Mucosa of descending colon (tissue), 3 donors: ENCODE data around the gene MEG3. TPM values are rescaled to one million over a fixed set of nuclear protein-coding genes. Genes with fewer than 3 reads are reported as not detected.

Experiments used
- ATAC-seq: fragments of 200-7000 bp; cut with Tn5 transposase; one replicate; pipeline ENCODE4 v1.9.1; 2020; ENCODE audit warnings: mild to moderate bottlenecking, moderate library complexity
- DNase-seq, 3 donors: peaks; one replicate each; pipeline ENCODE4 v3.0.0-alpha.2; 2020
- H3K36me3 ChIP-seq: fragments of 200-600 bp; one replicate; pipeline ENCODE4 v1.8.0; 2021; ENCODE audit warnings: low read depth, mild to moderate bottlenecking
- H3K4me1 ChIP-seq: fragments of 200-600 bp; one replicate; pipeline ENCODE4 v1.8.0; 2021; ENCODE audit warnings: low read depth, mild to moderate bottlenecking
- H3K4me3 ChIP-seq: fragments of 200-600 bp; one replicate; pipeline ENCODE4 v1.8.0; 2021; ENCODE audit warnings: mild to moderate bottlenecking
- H3K9me3 ChIP-seq: fragments of 200-600 bp; one replicate; pipeline ENCODE4 v1.8.0; 2021; ENCODE audit warnings: mild to moderate bottlenecking
- intact Hi-C, 2 donors: fragments of 100-400 bp; cut with DNase I in 1 of 2; cut with micrococcal nuclease in 1 of 2; formaldehyde crosslinking; loops; one replicate each; pipeline versions ENCODE4 v1.11.0 to v1.11.1; 2022; cut with DNase I, micrococcal nuclease
- total RNA-seq, 3 donors: library from RNA; stranded (reverse); fragmentation: NEBNext Ultra II Directional in 2 of 3; extraction: Animal tissue kit (Norgen Biotek cat#: 25700) in 2 of 3; gene quantifications; one replicate each; pipeline versions ENCODE4 v1.2.1 to v1.2.4, GENCODE V29; 2021 to 2023
- TF ChIP-seq, protein P1 (sequence below): fragments of 200-600 bp; IDR thresholded peaks from one replicate; pipeline ENCODE4 v1.8.0; 2022; ENCODE audit warnings: antibody characterized with exemption, mild to moderate bottlenecking
- donor health status: DM: no; HTN: no; CAD: no; lungs with moderate emphysema.
- donor health status: DM: no; HTN: no; CAD: no.
- donor health status: DM: no; HTN: yes; CAD: no.

MEG3 gene
- total RNA-seq, 3 donors from 2014 or later, result 13.8 to 32.2 (median 16.4) TPM

DNA sequence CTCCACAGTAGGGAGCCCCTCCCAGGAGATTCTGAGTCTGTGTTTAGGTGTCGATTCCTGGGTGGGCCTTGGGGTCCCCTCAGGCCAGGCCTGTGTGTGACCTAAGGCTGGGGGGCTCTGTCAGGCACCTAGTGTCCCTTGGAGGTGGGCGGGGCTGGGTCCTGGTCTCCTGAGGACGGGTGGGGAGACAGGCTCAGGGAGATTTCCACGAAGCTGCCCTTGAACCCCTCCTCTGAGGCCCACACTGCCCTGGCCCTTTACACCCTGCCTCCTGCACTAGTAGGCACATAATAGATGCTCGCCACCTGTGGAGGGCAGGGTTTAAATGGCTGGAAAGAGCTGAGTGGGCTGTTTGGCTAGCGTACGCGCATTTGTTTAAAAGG is 32.9 kb downstream of the MEG3 start:
- TF ChIP-seq, protein P1, sequence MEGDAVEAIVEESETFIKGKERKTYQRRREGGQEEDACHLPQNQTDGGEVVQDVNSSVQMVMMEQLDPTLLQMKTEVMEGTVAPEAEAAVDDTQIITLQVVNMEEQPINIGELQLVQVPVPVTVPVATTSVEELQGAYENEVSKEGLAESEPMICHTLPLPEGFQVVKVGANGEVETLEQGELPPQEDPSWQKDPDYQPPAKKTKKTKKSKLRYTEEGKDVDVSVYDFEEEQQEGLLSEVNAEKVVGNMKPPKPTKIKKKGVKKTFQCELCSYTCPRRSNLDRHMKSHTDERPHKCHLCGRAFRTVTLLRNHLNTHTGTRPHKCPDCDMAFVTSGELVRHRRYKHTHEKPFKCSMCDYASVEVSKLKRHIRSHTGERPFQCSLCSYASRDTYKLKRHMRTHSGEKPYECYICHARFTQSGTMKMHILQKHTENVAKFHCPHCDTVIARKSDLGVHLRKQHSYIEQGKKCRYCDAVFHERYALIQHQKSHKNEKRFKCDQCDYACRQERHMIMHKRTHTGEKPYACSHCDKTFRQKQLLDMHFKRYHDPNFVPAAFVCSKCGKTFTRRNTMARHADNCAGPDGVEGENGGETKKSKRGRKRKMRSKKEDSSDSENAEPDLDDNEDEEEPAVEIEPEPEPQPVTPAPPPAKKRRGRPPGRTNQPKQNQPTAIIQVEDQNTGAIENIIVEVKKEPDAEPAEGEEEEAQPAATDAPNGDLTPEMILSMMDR, result no peak
- ATAC-seq (no peak), DNase-seq (peak in 2 of 3 donors; percentile 11 to 29)
- intact Hi-C loops, result loop anchor here in 1 of 2 donors (10.0 kb wide), 1 partner anchor 766 kb away; no protein-coding TSS in a partner anchor
- Histone ChIP-seq H3K4me1 (no peaks in the 10 kb centered on the region), H3K4me3 (no peak overlapping the region), H3K9me3 (no peaks in the 10 kb centered on the region), H3K36me3 (no peaks in the 10 kb centered on the region)

DNA sequence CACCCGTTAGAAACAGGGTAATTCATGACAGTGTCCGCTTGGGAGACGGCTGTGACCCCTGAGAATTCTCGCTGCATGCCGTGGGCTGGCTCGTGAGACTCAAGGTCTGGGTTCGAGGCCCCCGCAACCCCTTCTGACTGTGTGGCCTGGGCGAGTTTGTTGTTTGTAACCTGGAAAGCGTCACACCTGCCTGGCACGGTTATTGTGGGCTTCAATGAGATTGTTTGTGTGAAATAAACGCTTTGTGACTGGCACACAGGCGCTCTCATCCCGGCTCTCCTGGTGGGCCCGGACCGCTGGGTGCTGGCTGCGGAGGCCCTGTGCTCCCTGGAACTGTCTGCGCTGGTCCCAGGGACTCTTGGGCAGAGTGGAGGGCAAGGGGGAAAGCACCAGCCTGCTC is 33.9 kb downstream of the MEG3 start:
- DNase-seq (peak in 1 of 3 donors; percentile 25), ATAC-seq (no peak)
- Histone ChIP-seq H3K4me1 (no peaks in the 10 kb centered on the region), H3K36me3 (no peaks in the 10 kb centered on the region), H3K4me3 (no peak overlapping the region), H3K9me3 (no peaks in the 10 kb centered on the region)
- intact Hi-C loops, result loop anchor here in 1 of 2 donors (10.0 kb wide), 1 partner anchor 765 kb away; no protein-coding TSS in a partner anchor
- TF ChIP-seq, protein P1, result no peak

DNA sequence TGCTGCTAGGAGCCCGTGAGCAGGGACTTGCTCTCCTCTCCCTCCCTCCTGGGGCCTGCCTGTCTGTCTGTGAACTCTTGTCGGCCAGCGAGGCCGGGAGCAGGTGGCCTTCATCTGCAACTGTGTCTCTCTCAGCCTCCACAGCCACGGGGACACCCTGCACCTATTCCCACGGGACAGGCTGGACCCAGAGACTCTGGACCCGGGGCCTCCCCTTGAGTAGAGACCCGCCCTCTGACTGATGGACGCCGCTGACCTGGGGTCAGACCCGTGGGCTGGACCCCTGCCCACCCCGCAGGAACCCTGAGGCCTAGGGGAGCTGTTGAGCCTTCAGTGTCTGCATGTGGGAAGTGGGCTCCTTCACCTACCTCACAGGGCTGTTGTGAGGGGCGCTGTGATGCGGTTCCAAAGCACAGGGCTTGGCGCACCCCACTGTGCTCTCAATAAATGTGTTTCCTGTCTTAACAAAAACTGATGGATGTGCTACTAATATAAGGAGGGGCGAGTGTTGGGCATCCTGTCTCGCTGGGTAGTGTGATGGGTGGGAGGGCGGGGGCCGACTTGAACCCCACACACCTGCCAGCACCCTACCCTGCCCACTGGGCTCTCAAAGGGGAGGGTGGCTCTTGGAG is 34.8 kb downstream of the MEG3 start:
- intact Hi-C loops, result no loop called here
- DNase-seq, result peak in 2 of 3 donors; percentile 17 to 36
- TF ChIP-seq, protein P1, result no peak
- Histone ChIP-seq H3K36me3 (no peaks in the 10 kb centered on the region), H3K4me1 (no peaks in the 10 kb centered on the region), H3K4me3 (no peak overlapping the region), H3K9me3 (no peaks in the 10 kb centered on the region)
- no peak for ATAC-seq

DNA sequence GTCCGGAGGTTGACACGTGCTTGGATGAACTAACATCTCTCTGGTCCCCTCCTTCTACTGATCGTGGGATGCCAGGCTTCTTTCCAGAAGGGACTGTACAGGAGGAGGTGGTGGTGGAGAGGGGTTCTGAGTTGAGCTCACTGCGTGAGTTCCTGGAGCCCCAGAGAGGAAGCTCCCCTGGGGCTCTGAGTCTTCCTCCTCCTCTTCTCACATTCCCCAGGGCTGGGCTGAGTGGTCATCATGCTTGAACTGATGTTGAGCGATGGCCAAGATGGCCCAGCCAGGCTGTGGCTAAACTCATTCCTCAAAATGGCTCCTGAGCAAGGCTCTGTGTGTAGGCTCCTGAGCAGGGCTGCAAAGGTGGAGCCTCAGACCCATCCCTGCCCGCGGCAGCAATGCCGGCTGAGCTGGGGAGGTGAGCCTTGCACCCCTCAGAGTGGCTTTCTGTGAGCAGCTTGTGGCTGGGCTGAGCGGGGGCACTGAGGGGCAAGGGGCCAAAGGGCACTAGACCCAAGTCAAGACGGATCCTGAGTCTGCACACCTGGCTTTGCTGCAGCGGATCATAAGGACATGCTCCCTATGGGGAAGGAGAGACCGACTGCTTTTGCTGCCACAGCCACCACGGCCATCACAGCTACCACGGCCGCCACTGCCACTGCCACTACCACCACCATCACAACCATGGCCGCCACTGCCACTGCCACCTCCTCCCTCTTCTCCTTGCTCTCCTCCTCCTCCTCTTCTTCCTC is 35.4 kb downstream of the MEG3 start:
- H3K4me3 ChIP-seq, result no peak overlapping the region
- peak in 2 of 3 donors; percentile 8 to 23 for DNase-seq
- no peaks in the 10 kb centered on the region for H3K4me1 ChIP-seq
- H3K36me3 ChIP-seq, result no peaks in the 10 kb centered on the region
- TF ChIP-seq, protein P1, result no peak
- no peak for ATAC-seq
- no peaks in the 10 kb centered on the region for H3K9me3 ChIP-seq
- intact Hi-C loops, result no loop called here

DNA sequence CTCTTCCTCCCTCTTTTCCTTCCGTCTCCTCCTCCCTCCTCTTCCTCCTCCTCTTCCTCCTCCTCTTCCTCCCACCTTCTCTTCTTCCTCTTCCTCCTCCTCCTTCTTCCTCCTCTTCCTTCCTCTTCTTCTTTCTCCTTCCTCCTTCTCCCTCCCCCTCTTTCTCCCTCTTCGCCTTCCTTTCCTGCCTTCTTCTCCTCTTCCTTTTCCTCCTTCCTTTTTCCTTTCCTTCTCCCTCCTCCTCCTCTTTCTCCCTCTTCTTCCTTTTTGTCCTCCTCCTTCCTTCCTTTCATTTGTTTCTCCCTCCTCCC is 36.0 kb downstream of the MEG3 start:
- Histone ChIP-seq H3K36me3 (no peaks in the 10 kb centered on the region), H3K4me3 (no peak overlapping the region), H3K4me1 (no peaks in the 10 kb centered on the region), H3K9me3 (no peaks in the 10 kb centered on the region)
- intact Hi-C loops, result no loop called here
- ATAC-seq (no peak), DNase-seq (no peak)
- TF ChIP-seq, protein P1, result no peak
